Measurements from ENCODE around the gene TRIM72. TPM values are rescaled to one million over a fixed set of nuclear protein-coding genes. Genes with fewer than 3 reads are reported as not detected.

TRIM72 gene
- total and polyA plus RNA-seq, 9 of the 15 experiments (the other 6 are each of a cell fraction or from before 2014, with no cell fraction given): under 0.01 TPM; not detected in 8

DNA sequence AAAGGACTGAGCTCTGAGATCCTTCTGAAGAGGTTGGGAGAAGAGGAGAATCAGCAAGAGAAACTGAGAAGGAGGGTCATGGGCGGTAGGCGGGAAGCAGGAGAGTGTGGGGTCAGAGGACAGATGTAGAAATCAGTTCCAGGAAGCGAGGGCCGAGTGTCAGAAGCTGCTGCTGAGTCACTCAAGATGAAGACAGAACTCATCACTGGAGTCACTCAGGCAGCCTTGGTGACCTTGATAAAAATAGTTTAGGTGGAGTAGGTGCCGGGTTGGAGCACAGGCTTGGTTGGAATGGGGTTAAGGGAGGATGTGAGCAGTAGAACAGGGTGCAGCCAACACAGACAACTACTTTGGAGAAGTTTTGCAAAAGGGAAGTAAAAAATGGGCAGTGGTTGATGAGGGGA is 39.7 kb downstream of the TRIM72 start (continued):
- TF ChIP-seq, protein P1, sequence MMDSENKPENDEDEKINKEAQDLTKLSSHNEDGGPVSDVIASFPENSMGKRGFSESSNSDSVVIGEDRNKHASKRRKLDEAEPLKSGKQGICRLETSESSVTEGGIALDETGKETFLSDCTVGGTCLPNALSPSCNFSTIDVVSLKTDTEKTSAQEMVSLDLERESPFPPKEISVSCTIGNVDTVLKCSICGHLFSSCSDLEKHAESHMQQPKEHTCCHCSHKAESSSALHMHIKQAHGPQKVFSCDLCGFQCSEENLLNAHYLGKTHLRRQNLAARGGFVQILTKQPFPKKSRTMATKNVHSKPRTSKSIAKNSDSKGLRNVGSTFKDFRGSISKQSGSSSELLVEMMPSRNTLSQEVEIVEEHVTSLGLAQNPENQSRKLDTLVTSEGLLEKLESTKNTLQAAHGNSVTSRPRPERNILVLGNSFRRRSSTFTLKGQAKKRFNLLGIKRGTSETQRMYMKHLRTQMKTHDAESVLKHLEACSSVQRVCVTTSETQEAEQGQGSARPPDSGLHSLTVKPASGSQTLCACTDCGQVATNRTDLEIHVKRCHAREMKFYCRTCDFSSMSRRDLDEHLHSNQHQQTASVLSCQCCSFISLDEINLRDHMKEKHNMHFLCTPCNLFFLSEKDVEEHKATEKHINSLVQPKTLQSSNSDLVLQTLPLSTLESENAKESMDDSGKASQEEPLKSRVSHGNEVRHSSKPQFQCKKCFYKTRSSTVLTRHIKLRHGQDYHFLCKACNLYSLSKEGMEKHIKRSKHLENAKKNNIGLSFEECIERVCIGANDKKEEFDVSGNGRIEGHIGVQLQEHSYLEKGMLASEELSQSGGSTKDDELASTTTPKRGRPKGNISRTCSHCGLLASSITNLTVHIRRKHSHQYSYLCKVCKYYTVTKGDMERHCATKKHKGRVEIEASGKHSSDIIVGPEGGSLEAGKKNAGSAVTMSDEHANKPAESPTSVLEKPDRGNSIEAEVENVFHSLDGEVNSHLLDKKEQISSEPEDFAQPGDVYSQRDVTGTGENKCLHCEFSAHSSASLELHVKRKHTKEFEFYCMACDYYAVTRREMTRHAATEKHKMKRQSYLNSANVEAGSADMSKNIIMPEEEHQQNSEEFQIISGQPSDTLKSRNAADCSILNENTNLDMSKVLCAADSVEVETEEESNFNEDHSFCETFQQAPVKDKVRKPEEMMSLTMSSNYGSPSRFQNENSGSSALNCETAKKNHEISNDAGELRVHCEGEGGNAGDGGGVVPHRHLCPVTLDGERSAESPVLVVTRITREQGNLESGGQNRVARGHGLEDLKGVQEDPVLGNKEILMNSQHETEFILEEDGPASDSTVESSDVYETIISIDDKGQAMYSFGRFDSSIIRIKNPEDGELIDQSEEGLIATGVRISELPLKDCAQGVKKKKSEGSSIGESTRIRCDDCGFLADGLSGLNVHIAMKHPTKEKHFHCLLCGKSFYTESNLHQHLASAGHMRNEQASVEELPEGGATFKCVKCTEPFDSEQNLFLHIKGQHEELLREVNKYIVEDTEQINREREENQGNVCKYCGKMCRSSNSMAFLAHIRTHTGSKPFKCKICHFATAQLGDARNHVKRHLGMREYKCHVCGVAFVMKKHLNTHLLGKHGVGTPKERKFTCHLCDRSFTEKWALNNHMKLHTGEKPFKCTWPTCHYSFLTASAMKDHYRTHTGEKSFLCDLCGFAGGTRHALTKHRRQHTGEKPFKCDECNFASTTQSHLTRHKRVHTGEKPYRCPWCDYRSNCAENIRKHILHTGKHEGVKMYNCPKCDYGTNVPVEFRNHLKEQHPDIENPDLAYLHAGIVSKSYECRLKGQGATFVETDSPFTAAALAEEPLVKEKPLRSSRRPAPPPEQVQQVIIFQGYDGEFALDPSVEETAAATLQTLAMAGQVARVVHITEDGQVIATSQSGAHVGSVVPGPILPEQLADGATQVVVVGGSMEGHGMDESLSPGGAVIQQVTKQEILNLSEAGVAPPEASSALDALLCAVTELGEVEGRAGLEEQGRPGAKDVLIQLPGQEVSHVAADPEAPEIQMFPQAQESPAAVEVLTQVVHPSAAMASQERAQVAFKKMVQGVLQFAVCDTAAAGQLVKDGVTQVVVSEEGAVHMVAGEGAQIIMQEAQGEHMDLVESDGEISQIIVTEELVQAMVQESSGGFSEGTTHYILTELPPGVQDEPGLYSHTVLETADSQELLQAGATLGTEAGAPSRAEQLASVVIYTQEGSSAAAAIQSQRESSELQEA (IDR thresholded peaks at IDR 0.05; ENCODE audit: low read depth): no peak
- TF ChIP-seq, protein P2, sequence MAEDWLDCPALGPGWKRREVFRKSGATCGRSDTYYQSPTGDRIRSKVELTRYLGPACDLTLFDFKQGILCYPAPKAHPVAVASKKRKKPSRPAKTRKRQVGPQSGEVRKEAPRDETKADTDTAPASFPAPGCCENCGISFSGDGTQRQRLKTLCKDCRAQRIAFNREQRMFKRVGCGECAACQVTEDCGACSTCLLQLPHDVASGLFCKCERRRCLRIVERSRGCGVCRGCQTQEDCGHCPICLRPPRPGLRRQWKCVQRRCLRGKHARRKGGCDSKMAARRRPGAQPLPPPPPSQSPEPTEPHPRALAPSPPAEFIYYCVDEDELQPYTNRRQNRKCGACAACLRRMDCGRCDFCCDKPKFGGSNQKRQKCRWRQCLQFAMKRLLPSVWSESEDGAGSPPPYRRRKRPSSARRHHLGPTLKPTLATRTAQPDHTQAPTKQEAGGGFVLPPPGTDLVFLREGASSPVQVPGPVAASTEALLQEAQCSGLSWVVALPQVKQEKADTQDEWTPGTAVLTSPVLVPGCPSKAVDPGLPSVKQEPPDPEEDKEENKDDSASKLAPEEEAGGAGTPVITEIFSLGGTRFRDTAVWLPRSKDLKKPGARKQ (CRISPR knock-in tag; IDR thresholded peaks at IDR 0.05): no peak
- TF ChIP-seq, protein P3, sequence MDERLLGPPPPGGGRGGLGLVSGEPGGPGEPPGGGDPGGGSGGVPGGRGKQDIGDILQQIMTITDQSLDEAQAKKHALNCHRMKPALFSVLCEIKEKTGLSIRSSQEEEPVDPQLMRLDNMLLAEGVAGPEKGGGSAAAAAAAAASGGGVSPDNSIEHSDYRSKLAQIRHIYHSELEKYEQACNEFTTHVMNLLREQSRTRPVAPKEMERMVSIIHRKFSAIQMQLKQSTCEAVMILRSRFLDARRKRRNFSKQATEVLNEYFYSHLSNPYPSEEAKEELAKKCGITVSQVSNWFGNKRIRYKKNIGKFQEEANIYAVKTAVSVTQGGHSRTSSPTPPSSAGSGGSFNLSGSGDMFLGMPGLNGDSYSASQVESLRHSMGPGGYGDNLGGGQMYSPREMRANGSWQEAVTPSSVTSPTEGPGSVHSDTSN (CRISPR knock-in tag; IDR thresholded peaks at IDR 0.05; ENCODE audit: low read depth): no peak
- TF ChIP-seq, protein P3 (tag; conservative IDR thresholded peaks at IDR 0.05; ENCODE audit: low read depth): peak; percentile 88
- TF ChIP-seq TEAD4 (IDR thresholded peaks at IDR 0.05; ENCODE audit: low read length) (peak; percentile 75), TEAD4 (CRISPR knock-in tag; IDR thresholded peaks at IDR 0.05; ENCODE audit: borderline replicate concordance) (no peak), CBFB (CRISPR knock-in tag; IDR thresholded peaks at IDR 0.05) (no peak), CHD2 (IDR thresholded peaks at IDR 0.05; ENCODE audit: low read depth, low read length) (no peak), CBFA2T3 (IDR thresholded peaks at IDR 0.05) (peak; percentile 89), MTA1 (IDR thresholded peaks at IDR 0.05; ENCODE audit: borderline replicate concordance) (peak; percentile 59; the same call in 1 of the 2 replicates), CREM (IDR thresholded peaks at IDR 0.05; ENCODE audit: low read depth) (peak; percentile 56; the same call in 1 of the 2 replicates), POLR2B (IDR thresholded peaks at IDR 0.05; ENCODE audit: low read depth, partially characterized antibody) (peak; percentile 23), ZNF282 (CRISPR knock-in tag; IDR thresholded peaks at IDR 0.05) (no peak), HMG20B (CRISPR knock-in tag; IDR thresholded peaks at IDR 0.05) (no peak), ZNF263 (CRISPR knock-in tag; IDR thresholded peaks at IDR 0.05; ENCODE audit: borderline replicate concordance) (peak; percentile 91)
- TF ChIP-seq, protein P4, sequence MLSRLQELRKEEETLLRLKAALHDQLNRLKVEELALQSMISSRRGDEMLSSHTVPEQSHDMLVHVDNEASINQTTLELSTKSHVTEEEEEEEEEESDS (CRISPR knock-in tag; IDR thresholded peaks at IDR 0.05): no peak

Measured in K562 (cell line).